NCI-H446 treated with DMSO at 0.1 percent for 48 hours (cell line): Measurements from ENCODE around the gene CCDC110.
A peak's percentile ranks its signal among the peaks of the same experiment; 100 is the strongest.

Source experiments
- DNase-seq: peaks from one replicate; lab custom pipeline; 2025; lab: John Stamatoyannopoulos, UW

The CCDC110 gene

GRCh38 chr4:185421366-185422124, 50.0 kb downstream of the CCDC110 start:
- DNase-seq = no peak

- DNase-seq = no peak
Observed at GRCh38 chr4:185416955-185417354, 54.6 kb downstream of the CCDC110 start.

GRCh38 chr4:185412412-185412811, 59.1 kb downstream of the CCDC110 start:
- no peak for DNase-seq

GRCh38 chr4:185411849-185412248, 59.7 kb downstream of the CCDC110 start:
- no peak for DNase-seq

- no peak for DNase-seq
Observed at GRCh38 chr4:185408432-185408831, 63.1 kb downstream of the CCDC110 start.

GRCh38 chr4:185405296-185405999, 66.1 kb downstream of the CCDC110 start:
- DNase-seq = no peak

GRCh38 chr4:185404031-185404430, 67.5 kb downstream of the CCDC110 start:
- no peak for DNase-seq

GRCh38 chr4:185399466-185399865, 72.1 kb downstream of the CCDC110 start:
- DNase-seq = no peak

- no peak for DNase-seq
Observed at GRCh38 chr4:185398618-185399017, 72.9 kb downstream of the CCDC110 start.

- no peak for DNase-seq
Observed at GRCh38 chr4:185396724-185397385, 74.7 kb downstream of the CCDC110 start, which contains the start of gene ANKRD37. ANKRD37 (plus strand) TSS chr4:185396841; CDS start chr4:185396924, 83 bp downstream.

- DNase-seq = peak; percentile 91
Observed at GRCh38 chr4:185395956-185396723, 75.4 kb downstream of the CCDC110 start.

GRCh38 chr4:185395238-185395955, 76.1 kb downstream of the CCDC110 start, which contains the start of gene LRP2BP:
LRP2BP (minus strand) TSS chr4:185395924; CDS start chr4:185378186, 17,738 bp downstream.
- no peak for DNase-seq
